Right ventricle myocardium superior (tissue), 1 donor: ENCODE measurements around the gene SCYGR7. TPM values are rescaled to one million over a fixed set of nuclear protein-coding genes. Genes with fewer than 3 reads are reported as not detected.
A peak's percentile ranks its signal among the peaks of the same experiment; 100 is the strongest.
"Not testable (repeated sequence)": the region's sequence is repeated elsewhere in the genome, so short reads cannot be mapped to it uniquely, and the experiment has no call there.

Experiments used
- ATAC-seq: fragments of 200-7000 bp; cut with Tn5 transposase; one replicate; pipeline ENCODE4 v1.9.1; 2020; ENCODE audit warnings: mild to moderate bottlenecking; ENCODE audit not compliant: poor library complexity
- DNase-seq: peaks from one replicate; pipeline ENCODE4 v3.0.0-alpha.2; 2020
- intact Hi-C: fragments of 100-400 bp; cut with DNase I; formaldehyde crosslinking; loops from one replicate; pipeline ENCODE4 v1.11.2; 2022
- total RNA-seq: library from RNA; stranded (reverse); fragmentation: NEBNext Ultra II Directional; extraction: Animal tissue kit (Norgen Biotek cat#: 25700); gene quantifications from one replicate; pipeline ENCODE4 v1.2.1, GENCODE V29; 2021
- donor health status: DM: no; HTN: yes; CAD: no; lungs with severe emphysema.

SCYGR7 gene
- total RNA-seq, 1 donor from 2014 or later = not detected

- intact Hi-C loops = no loop called here
- DNase-seq (no peak), ATAC-seq (no peak)
Measured at GRCh38 chr2:227745594-227745993, 17.5 kb downstream of the SCYGR7 start, which contains the start of gene SCYGR8. TSS of gene SCYGR8 (plus strand) at chr2:227745894. CDS start at chr2:227745894, 0 bp downstream.

- DNase-seq = no peak
- no peak for ATAC-seq
- intact Hi-C loops = no loop called here
Measured at GRCh38 chr2:227748079-227748478, 19.9 kb downstream of the SCYGR7 start.

GRCh38 chr2:227756261-227756660 is 28.1 kb downstream of the SCYGR7 start:
- DNase-seq, ATAC-seq, intact Hi-C loops: not testable (repeated sequence)

GRCh38 chr2:227759411-227760118 is 31.4 kb downstream of the SCYGR7 start:
- intact Hi-C loops = no loop called here

GRCh38 chr2:227761740-227762476 is 33.8 kb downstream of the SCYGR7 start:
- intact Hi-C loops = no loop called here
- ATAC-seq = no peak
- no peak for DNase-seq

More at GRCh38 chr2:227759411-227760118, 31.4 kb downstream of the SCYGR7 start:
- ATAC-seq (no peak), DNase-seq (no peak)

- DNase-seq = no peak
- intact Hi-C loops = loop anchor here (2.0 to 5.0 kb wide), 2 partner anchors 107 to 359 kb away; no protein-coding TSS in a partner anchor
- peak; percentile 22 for ATAC-seq
Measured at GRCh38 chr2:227765788-227766372, 37.7 kb downstream of the SCYGR7 start.

- peak; percentile 99 for ATAC-seq
- DNase-seq = peak; percentile 85
- intact Hi-C loops = loop anchor here (2.0 to 5.0 kb wide), 2 partner anchors 108 to 359 kb away; no protein-coding TSS in a partner anchor
Measured at GRCh38 chr2:227766373-227766883, 38.3 kb downstream of the SCYGR7 start.

GRCh38 chr2:227767830-227768229 is 39.7 kb downstream of the SCYGR7 start:
- intact Hi-C loops = loop anchor here (2.0 to 5.0 kb wide), 2 partner anchors 109 to 361 kb away; no protein-coding TSS in a partner anchor
- ATAC-seq = no peak
- DNase-seq = no peak

GRCh38 chr2:227772197-227772661 is 44.1 kb downstream of the SCYGR7 start:
- DNase-seq (no peak), ATAC-seq (no peak)
- intact Hi-C loops = no loop called here

- DNase-seq (no peak), ATAC-seq (no peak)
- intact Hi-C loops = no loop called here
Measured at GRCh38 chr2:227772932-227773331, 44.8 kb downstream of the SCYGR7 start.

GRCh38 chr2:227774011-227774624 is 46.0 kb downstream of the SCYGR7 start:
- intact Hi-C loops = no loop called here
- ATAC-seq = no peak

GRCh38 chr2:227774895-227775842 is 47.0 kb downstream of the SCYGR7 start:
- DNase-seq = no peak
- no peak for ATAC-seq
- intact Hi-C loops = no loop called here

More at GRCh38 chr2:227774011-227774624, 46.0 kb downstream of the SCYGR7 start:
- DNase-seq = no peak

Other genes with a start within 250 kb of the SCYGR7 start
- gene SCYGR2, start 129.4 kb upstream of the SCYGR7 start, total RNA-seq = not detected
- gene SCYGR3, start 113.5 kb upstream of the SCYGR7 start, total RNA-seq = not detected
- not detected for gene SCYGR4, start 110.8 kb upstream of the SCYGR7 start, total RNA-seq
- gene SCYGR5, start 61.5 kb upstream of the SCYGR7 start, total RNA-seq = not detected
- gene SLC19A3, start 10.3 kb upstream of the SCYGR7 start, total RNA-seq = 2.1 TPM
- not detected for gene SCYGR6, start 3.6 kb upstream of the SCYGR7 start, total RNA-seq
- not detected for gene SCYGR8, start 17.6 kb downstream of the SCYGR7 start, total RNA-seq
- gene CCL20, start 85.5 kb downstream of the SCYGR7 start, total RNA-seq = not detected
- gene DAW1, start 143.3 kb downstream of the SCYGR7 start, total RNA-seq = 0.13 TPM